ENCODE measurements around the gene STIM2. TPM values are rescaled to one million over a fixed set of nuclear protein-coding genes. Genes with fewer than 3 reads are reported as not detected.

The STIM2 gene
- total and polyA plus RNA-seq, 9 of the 15 experiments (the other 6 are each of a cell fraction or from before 2014, with no cell fraction given), result 7.2 to 26.8 (median 15.4) TPM

DNA sequence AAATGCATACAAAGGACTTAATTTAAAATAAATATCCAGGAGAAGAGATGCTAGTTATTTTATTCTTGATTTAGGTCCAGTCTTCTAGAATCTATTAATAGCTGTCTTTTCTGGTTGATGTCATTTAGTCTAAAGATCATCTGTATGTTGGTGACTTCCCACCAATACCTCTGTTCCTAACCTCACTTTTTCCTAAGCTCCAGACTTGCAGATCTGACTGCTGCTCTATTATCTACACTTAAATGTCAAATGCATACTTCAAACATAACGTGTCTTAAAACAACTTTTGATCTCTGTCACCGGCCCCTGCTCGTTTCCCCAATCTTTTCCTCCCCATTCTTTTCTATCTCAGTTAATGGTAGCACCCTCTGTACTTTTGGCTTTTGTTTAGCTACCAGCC lies 133.3 kb downstream of the STIM2 start (continued):
- TF ChIP-seq, protein P1, sequence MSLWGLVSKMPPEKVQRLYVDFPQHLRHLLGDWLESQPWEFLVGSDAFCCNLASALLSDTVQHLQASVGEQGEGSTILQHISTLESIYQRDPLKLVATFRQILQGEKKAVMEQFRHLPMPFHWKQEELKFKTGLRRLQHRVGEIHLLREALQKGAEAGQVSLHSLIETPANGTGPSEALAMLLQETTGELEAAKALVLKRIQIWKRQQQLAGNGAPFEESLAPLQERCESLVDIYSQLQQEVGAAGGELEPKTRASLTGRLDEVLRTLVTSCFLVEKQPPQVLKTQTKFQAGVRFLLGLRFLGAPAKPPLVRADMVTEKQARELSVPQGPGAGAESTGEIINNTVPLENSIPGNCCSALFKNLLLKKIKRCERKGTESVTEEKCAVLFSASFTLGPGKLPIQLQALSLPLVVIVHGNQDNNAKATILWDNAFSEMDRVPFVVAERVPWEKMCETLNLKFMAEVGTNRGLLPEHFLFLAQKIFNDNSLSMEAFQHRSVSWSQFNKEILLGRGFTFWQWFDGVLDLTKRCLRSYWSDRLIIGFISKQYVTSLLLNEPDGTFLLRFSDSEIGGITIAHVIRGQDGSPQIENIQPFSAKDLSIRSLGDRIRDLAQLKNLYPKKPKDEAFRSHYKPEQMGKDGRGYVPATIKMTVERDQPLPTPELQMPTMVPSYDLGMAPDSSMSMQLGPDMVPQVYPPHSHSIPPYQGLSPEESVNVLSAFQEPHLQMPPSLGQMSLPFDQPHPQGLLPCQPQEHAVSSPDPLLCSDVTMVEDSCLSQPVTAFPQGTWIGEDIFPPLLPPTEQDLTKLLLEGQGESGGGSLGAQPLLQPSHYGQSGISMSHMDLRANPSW (CRISPR knock-in tag; IDR thresholded peaks at IDR 0.05), result no peak
- TF ChIP-seq ZNF253 (CRISPR knock-in tag; conservative IDR thresholded peaks at IDR 0.05) (no peak), CHD4 (IDR thresholded peaks at IDR 0.05; ENCODE audit: insufficient read depth, insufficient replicate concordance, low read depth, low read length, poor library complexity, severe bottlenecking) (no peak), CBX1 (IDR thresholded peaks at IDR 0.05; ENCODE audit: low read depth) (no peak), NFATC3 (IDR thresholded peaks at IDR 0.05) (no peak), DDX20 (tag; IDR thresholded peaks at IDR 0.05; ENCODE audit: low read depth) (no peak), ETS2 (tag; IDR thresholded peaks at IDR 0.05; ENCODE audit: borderline replicate concordance, poor library complexity, severe bottlenecking) (no peak), COPS2 (conservative IDR thresholded peaks at IDR 0.05) (no peak), CBFA2T3 (IDR thresholded peaks at IDR 0.05) (no peak)
- TF ChIP-seq, protein P2, sequence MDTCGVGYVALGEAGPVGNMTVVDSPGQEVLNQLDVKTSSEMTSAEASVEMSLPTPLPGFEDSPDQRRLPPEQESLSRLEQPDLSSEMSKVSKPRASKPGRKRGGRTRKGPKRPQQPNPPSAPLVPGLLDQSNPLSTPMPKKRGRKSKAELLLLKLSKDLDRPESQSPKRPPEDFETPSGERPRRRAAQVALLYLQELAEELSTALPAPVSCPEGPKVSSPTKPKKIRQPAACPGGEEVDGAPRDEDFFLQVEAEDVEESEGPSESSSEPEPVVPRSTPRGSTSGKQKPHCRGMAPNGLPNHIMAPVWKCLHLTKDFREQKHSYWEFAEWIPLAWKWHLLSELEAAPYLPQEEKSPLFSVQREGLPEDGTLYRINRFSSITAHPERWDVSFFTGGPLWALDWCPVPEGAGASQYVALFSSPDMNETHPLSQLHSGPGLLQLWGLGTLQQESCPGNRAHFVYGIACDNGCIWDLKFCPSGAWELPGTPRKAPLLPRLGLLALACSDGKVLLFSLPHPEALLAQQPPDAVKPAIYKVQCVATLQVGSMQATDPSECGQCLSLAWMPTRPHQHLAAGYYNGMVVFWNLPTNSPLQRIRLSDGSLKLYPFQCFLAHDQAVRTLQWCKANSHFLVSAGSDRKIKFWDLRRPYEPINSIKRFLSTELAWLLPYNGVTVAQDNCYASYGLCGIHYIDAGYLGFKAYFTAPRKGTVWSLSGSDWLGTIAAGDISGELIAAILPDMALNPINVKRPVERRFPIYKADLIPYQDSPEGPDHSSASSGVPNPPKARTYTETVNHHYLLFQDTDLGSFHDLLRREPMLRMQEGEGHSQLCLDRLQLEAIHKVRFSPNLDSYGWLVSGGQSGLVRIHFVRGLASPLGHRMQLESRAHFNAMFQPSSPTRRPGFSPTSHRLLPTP (IDR thresholded peaks at IDR 0.05; ENCODE audit: borderline replicate concordance, extremely low read depth, insufficient read length), result no peak

Measured in K562 (cell line).